Astrocyte (in vitro differentiated cells and primary cell): ENCODE data around the gene PTPRU. TPM values are rescaled to one million over a fixed set of nuclear protein-coding genes. Genes with fewer than 3 reads are reported as not detected.
A peak's percentile ranks its signal among the peaks of the same experiment; 100 is the strongest.

ENCODE experiments used
- DNase-seq: peaks from one replicate; pipeline ENCODE4 v3.0.0-alpha.2; 2010; ENCODE audit warnings: low read depth
- FAIRE-seq: peaks from 2 replicates; lab custom pipeline; 2011; peaks lifted over from hg19 to GRCh38; lab: Jason Lieb, UNC
- H2AFZ ChIP-seq: 2 replicates; pipeline ENCODE4 v1.6.0; 2012; ENCODE audit warnings: low read depth, low read length, inconsistent platforms
- H3K27ac ChIP-seq: 2 replicates; pipeline ENCODE4 v1.5.1; 2011; ENCODE audit warnings: low read depth, low read length, inconsistent platforms
- H3K27me3 ChIP-seq: 2 replicates; pipeline ENCODE4 v1.6.0; 2011; ENCODE audit warnings: low read length, inconsistent platforms; ENCODE audit not compliant: insufficient read depth
- H3K36me3 ChIP-seq: 2 replicates; pipeline ENCODE4 v1.5.1; 2011; ENCODE audit warnings: low read length, inconsistent platforms; ENCODE audit not compliant: insufficient read depth
- H3K4me1 ChIP-seq: 2 replicates; pipeline ENCODE4 v1.5.1; 2011; ENCODE audit warnings: low read length, inconsistent platforms; ENCODE audit not compliant: insufficient read depth
- H3K4me2 ChIP-seq: 2 replicates; pipeline ENCODE4 v1.6.0; 2012; ENCODE audit warnings: low read length, inconsistent platforms
- H3K4me3 ChIP-seq: 2 replicates; pipeline ENCODE4 v1.5.1; 2011; ENCODE audit warnings: low read depth, mild to moderate bottlenecking, low read length, inconsistent platforms; ENCODE audit not compliant: insufficient read depth
- H3K79me2 ChIP-seq: 2 replicates; pipeline ENCODE4 v1.6.0; 2012; ENCODE audit warnings: mild to moderate bottlenecking, low read length, inconsistent platforms; ENCODE audit not compliant: insufficient read depth
- H3K9ac ChIP-seq: 2 replicates; pipeline ENCODE4 v1.6.0; 2012; ENCODE audit warnings: mild to moderate bottlenecking, low read length, inconsistent platforms
- H3K9me3 ChIP-seq: 2 replicates; pipeline ENCODE4 v1.5.1; 2012; ENCODE audit warnings: low read depth, mild to moderate bottlenecking, low read length, inconsistent platforms; ENCODE audit not compliant: insufficient read depth
- H4K20me1 ChIP-seq: 2 replicates; pipeline ENCODE4 v1.6.0; 2012; ENCODE audit warnings: low read length, inconsistent platforms; ENCODE audit not compliant: insufficient read depth
- H3K27ac Mint-ChIP-seq: one replicate; pipeline ENCODE4 v1.8.0; 2021; ENCODE audit warnings: mild to moderate bottlenecking, mixed read lengths; ENCODE audit not compliant: unreplicated experiment
- H3K27me3 Mint-ChIP-seq: one replicate; pipeline ENCODE4 v1.8.0; 2021; ENCODE audit warnings: low read depth, mixed read lengths; ENCODE audit not compliant: unreplicated experiment
- H3K36me3 Mint-ChIP-seq: one replicate; pipeline ENCODE4 v1.8.0; 2021; ENCODE audit warnings: low read depth, mixed read lengths; ENCODE audit not compliant: unreplicated experiment
- H3K4me1 Mint-ChIP-seq: one replicate; pipeline ENCODE4 v1.8.0; 2021; ENCODE audit warnings: low read depth, mixed read lengths; ENCODE audit not compliant: unreplicated experiment
- H3K4me3 Mint-ChIP-seq: one replicate; pipeline ENCODE4 v1.8.0; 2021; ENCODE audit warnings: mild to moderate bottlenecking, moderate library complexity, mixed read lengths; ENCODE audit not compliant: unreplicated experiment
- H3K9me3 Mint-ChIP-seq: one replicate; pipeline ENCODE4 v1.8.0; 2021; ENCODE audit warnings: mild to moderate bottlenecking, mixed read lengths; ENCODE audit not compliant: unreplicated experiment
- CTCF ChIP-seq: IDR thresholded peaks from 2 replicates; pipeline ENCODE4 v1.5.1; 2011; ENCODE audit warnings: low read depth, mild to moderate bottlenecking, inconsistent platforms, low read length, moderate library complexity; ENCODE audit not compliant: insufficient read depth
- EZH2 ChIP-seq: IDR thresholded peaks from 2 replicates; pipeline ENCODE4 v1.6.1; 2012; ENCODE audit warnings: mild to moderate bottlenecking, low read length, inconsistent platforms; ENCODE audit not compliant: insufficient read depth
- total RNA-seq: library from RNA; stranded (reverse); gene quantifications from 2 replicates; pipeline ENCODE4 v1.2.1, GENCODE V29; 2021

The PTPRU gene
- total RNA-seq, 1 donor from 2014 or later, result 36.6 TPM

- Histone ChIP-seq H3K36me3 (peaks cover 3% of the 10 kb centered on the region), H4K20me1 (no peaks in the 10 kb centered on the region), H3K9me3 (no peaks in the 10 kb centered on the region), H3K4me1 (no peaks in the 10 kb centered on the region), H3K27ac (no peak overlapping the region), H3K4me2 (no peak overlapping the region), H3K4me3 (no peak overlapping the region), H3K79me2 (no peaks in the 10 kb centered on the region), H2AFZ (no peak overlapping the region), H3K27me3 (peaks cover 7% of the 10 kb centered on the region), H3K9ac (no peak overlapping the region)
- Mint-ChIP-seq H3K4me3 (no peak overlapping the region), H3K27ac (no peak overlapping the region), H3K4me1 (peaks cover 7% of the 10 kb centered on the region), H3K36me3 (peaks cover 7% of the 10 kb centered on the region), H3K9me3 (no peaks in the 10 kb centered on the region), H3K27me3 (peaks cover 21% of the 10 kb centered on the region)
- no peak for FAIRE-seq
- DNase-seq, result peak; percentile 28
- TF ChIP-seq EZH2, result no peak
- no peak for TF ChIP-seq CTCF
Measured at GRCh38 chr1:29331729-29332128, 95.4 kb downstream of the PTPRU start.

- H3K4me3 ChIP-seq, result no peak overlapping the region
- H3K79me2 ChIP-seq, result no peaks in the 10 kb centered on the region
- peaks cover 3% of the 10 kb centered on the region for H3K36me3 ChIP-seq
- no peak overlapping the region for H3K9ac ChIP-seq
- DNase-seq, result no peak
- H3K4me1 ChIP-seq, result no peaks in the 10 kb centered on the region
- H4K20me1 ChIP-seq, result no peaks in the 10 kb centered on the region
- H3K27me3 ChIP-seq, result peaks cover 7% of the 10 kb centered on the region
- no peak for TF ChIP-seq EZH2
- TF ChIP-seq CTCF, result peak; percentile 35
- Mint-ChIP-seq H3K27me3 (peaks cover 21% of the 10 kb centered on the region), H3K36me3 (peaks cover 7% of the 10 kb centered on the region), H3K4me1 (peaks cover 7% of the 10 kb centered on the region), H3K27ac (no peak overlapping the region), H3K9me3 (no peaks in the 10 kb centered on the region), H3K4me3 (peak overlapping the region; percentile 15)
- no peak overlapping the region for H3K27ac ChIP-seq
- FAIRE-seq, result no peak
- H3K9me3 ChIP-seq, result no peaks in the 10 kb centered on the region
- H2AFZ ChIP-seq, result no peak overlapping the region
- H3K4me2 ChIP-seq, result no peak overlapping the region
Measured at GRCh38 chr1:29332204-29332603, 95.9 kb downstream of the PTPRU start.

- Mint-ChIP-seq H3K4me1 (peaks cover 7% of the 10 kb centered on the region), H3K27me3 (peaks cover 25% of the 10 kb centered on the region), H3K27ac (no peak overlapping the region), H3K4me3 (no peak overlapping the region), H3K36me3 (peaks cover 6% of the 10 kb centered on the region), H3K9me3 (no peaks in the 10 kb centered on the region)
- TF ChIP-seq CTCF, result no peak
- TF ChIP-seq EZH2, result no peak
- Histone ChIP-seq H3K36me3 (no peaks in the 10 kb centered on the region), H3K79me2 (no peaks in the 10 kb centered on the region), H3K4me2 (no peak overlapping the region), H3K4me3 (no peak overlapping the region), H3K27ac (no peak overlapping the region), H2AFZ (no peak overlapping the region), H3K27me3 (peaks cover 7% of the 10 kb centered on the region), H3K4me1 (no peaks in the 10 kb centered on the region), H3K9me3 (no peaks in the 10 kb centered on the region), H3K9ac (no peak overlapping the region), H4K20me1 (no peaks in the 10 kb centered on the region)
- DNase-seq (no peak), FAIRE-seq (no peak)
Measured at GRCh38 chr1:29333008-29333407, 96.7 kb downstream of the PTPRU start.
